HCT116 (cell line): ENCODE results near the gene RAD21L1. TPM values are rescaled to one million over a fixed set of nuclear protein-coding genes. Genes with fewer than 3 reads are reported as not detected.

Experiments
- ATAC-seq: fragments of 200-7000 bp; cut with Tn5 transposase; 2 replicates; pipeline ENCODE4 v1.9.1; 2020; ENCODE audit warnings: mild to moderate bottlenecking, moderate library complexity
- BruUV-seq: library from RNA; stranded (reverse); fragments of 400-500 nt; replicated peaks from 2 replicates; lab custom pipeline; 2021; lab: Mats Ljungman, UMichigan
- CTCF ChIA-PET: fragments of 300-600 bp; sonication (Branson Sonifier 250); formaldehyde crosslinking; loops from one replicate; lab custom pipeline; 2021; ENCODE audit warnings: antibody characterized with exemption; lab: Charles Lee
- POLR2A ChIA-PET: fragments of 300-600, 350-600 bp; sonication (Branson Sonifier 250); formaldehyde crosslinking; loops from one replicate; lab custom pipeline; 2021; ENCODE audit warnings: antibody characterized with exemption; lab: Charles Lee
- RAD21 ChIA-PET, 2 experiments: fragments of 300-600 bp; sonication (Branson Sonifier 250); formaldehyde crosslinking; loops; one replicate each; lab custom pipeline; 2023; ENCODE audit warnings: low total read pairs in 2 of 2; ENCODE audit not compliant: uncharacterized antibody in 2 of 2, unreplicated experiment in 2 of 2, low non-redundant PET in 1 of 2; lab: Charles Lee
- DNase-seq: peaks from one replicate; pipeline ENCODE4 v3.0.0-alpha.2; 2010; ENCODE audit warnings: low read depth, low spot score
- H2AFZ ChIP-seq: fragments of 200-600 bp; shearing (Covaris generic), sonication (generic); 2 replicates; pipeline ENCODE4 v1.6.1; 2017; ENCODE audit warnings: low read depth, mixed run types, mixed read lengths, antibody characterized with exemption, low read length; ENCODE audit not compliant: poor library complexity, severe bottlenecking
- H3K27ac ChIP-seq: 2 replicates; pipeline ENCODE4 v1.5.1; 2012; ENCODE audit warnings: low read depth, low read length
- H3K27me3 ChIP-seq: fragments of 200-600 bp; sonication (generic); 2 replicates; pipeline ENCODE4 v1.6.1; 2016; ENCODE audit warnings: mixed run types, low read length, mixed read lengths; ENCODE audit not compliant: insufficient read depth
- H3K36me3 ChIP-seq, 2 experiments: fragments of 200-500 bp in 1 of 2; fragments of 200-600 bp in 1 of 2; sonication (Bioruptor generic) in 1 of 2; sonication (generic) in 1 of 2; 2 replicates each; pipeline versions ENCODE4 v1.5.1 to v1.6.1; 2014 to 2016; ENCODE audit warnings: low read length in 2 of 2, inconsistent platforms in 1 of 2, mixed read lengths in 1 of 2, mixed run types in 1 of 2; ENCODE audit not compliant: insufficient read depth in 2 of 2, control insufficient read depth in 1 of 2
- H3K4me1 ChIP-seq, 2 experiments: fragments of 200-600 bp in 1 of 2; sonication (generic) in 1 of 2; 2 replicates each; pipeline versions ENCODE4 v1.5.1 to v1.6.1; 2012 to 2017; ENCODE audit warnings: low read length in 2 of 2, inconsistent platforms in 1 of 2, mild to moderate bottlenecking in 1 of 2, mixed read lengths in 1 of 2, mixed run types in 1 of 2, moderate library complexity in 1 of 2; ENCODE audit not compliant: insufficient read depth in 2 of 2, control insufficient read depth in 1 of 2
- H3K4me2 ChIP-seq: fragments of 200-600 bp; sonication (generic); 2 replicates; pipeline ENCODE4 v1.6.1; 2017; ENCODE audit warnings: mixed run types, low read length, mixed read lengths
- H3K4me3 ChIP-seq, 2 experiments: fragments of 200-600 bp in 1 of 2; sonication (generic) in 1 of 2; replicated peaks in 1 of 2; 2 replicates each; pipeline ENCODE4 v1.5.1; 2011 to 2016; ENCODE audit warnings: low read length in 2 of 2, control low read depth in 1 of 2, low read depth in 1 of 2, mild to moderate bottlenecking in 1 of 2, mixed read lengths in 1 of 2, mixed run types in 1 of 2
- H3K79me2 ChIP-seq: fragments of 200-600 bp; sonication (generic); 2 replicates; pipeline ENCODE4 v1.6.1; 2017; ENCODE audit warnings: mild to moderate bottlenecking, mixed run types, low read length, moderate library complexity, mixed read lengths; ENCODE audit not compliant: insufficient read depth
- H3K9ac ChIP-seq: fragments of 200-600 bp; sonication (generic); 2 replicates; pipeline ENCODE4 v1.6.1; 2016; ENCODE audit warnings: low read length, mixed read lengths
- H3K9me2 ChIP-seq: fragments of 200-600 bp; sonication (generic), shearing (Covaris generic); 2 replicates; pipeline ENCODE4 v1.6.1; 2017; ENCODE audit warnings: mixed run types, mild to moderate bottlenecking, moderate library complexity; ENCODE audit not compliant: insufficient read depth
- H3K9me3 ChIP-seq, 2 experiments: fragments of 200-500 bp in 1 of 2; fragments of 200-600 bp in 1 of 2; sonication (Bioruptor generic) in 1 of 2; sonication (generic) in 1 of 2; 2 replicates each; pipeline ENCODE4 v1.6.1; 2014 to 2017; ENCODE audit warnings: low read length in 2 of 2, mixed read lengths in 2 of 2, inconsistent platforms in 1 of 2, low read depth in 1 of 2, mild to moderate bottlenecking in 1 of 2, mixed run types in 1 of 2, moderate library complexity in 1 of 2; ENCODE audit not compliant: control insufficient read depth in 1 of 2, insufficient read depth in 1 of 2
- H4K20me1 ChIP-seq: fragments of 200-600 bp; sonication (generic), shearing (Covaris generic); 2 replicates; pipeline ENCODE4 v1.6.1; 2017; ENCODE audit warnings: mixed run types, mild to moderate bottlenecking, moderate library complexity; ENCODE audit not compliant: insufficient read depth
- POLR2A ChIP-seq: IDR thresholded peaks from 2 replicates; pipeline ENCODE4 v1.7.0; 2011; ENCODE audit warnings: borderline replicate concordance; ENCODE audit not compliant: insufficient read depth, insufficient read length; ENCODE audit errors: extremely low read depth
- SP1 ChIP-seq: IDR thresholded peaks from 2 replicates; pipeline ENCODE4 v1.6.1; 2012; ENCODE audit warnings: low read depth
- ZFX ChIP-seq: fragments of 450-650 bp; IDR thresholded peaks from 2 replicates; pipeline ENCODE4 v1.6.1; 2017
- intact Hi-C: fragments of 100-400 bp; cut with micrococcal nuclease; formaldehyde crosslinking; loops from 2 replicates; pipeline ENCODE4 v1.10.0; 2022
- total RNA-seq: library from RNA; stranded (reverse); gene quantifications from one replicate; pipeline ENCODE4 v1.2.1, GENCODE V29; 2021; ENCODE audit not compliant: unreplicated experiment

Gene RAD21L1
- total RNA-seq, 1 experiment from 2014 or later: 0.17 TPM

DNA sequence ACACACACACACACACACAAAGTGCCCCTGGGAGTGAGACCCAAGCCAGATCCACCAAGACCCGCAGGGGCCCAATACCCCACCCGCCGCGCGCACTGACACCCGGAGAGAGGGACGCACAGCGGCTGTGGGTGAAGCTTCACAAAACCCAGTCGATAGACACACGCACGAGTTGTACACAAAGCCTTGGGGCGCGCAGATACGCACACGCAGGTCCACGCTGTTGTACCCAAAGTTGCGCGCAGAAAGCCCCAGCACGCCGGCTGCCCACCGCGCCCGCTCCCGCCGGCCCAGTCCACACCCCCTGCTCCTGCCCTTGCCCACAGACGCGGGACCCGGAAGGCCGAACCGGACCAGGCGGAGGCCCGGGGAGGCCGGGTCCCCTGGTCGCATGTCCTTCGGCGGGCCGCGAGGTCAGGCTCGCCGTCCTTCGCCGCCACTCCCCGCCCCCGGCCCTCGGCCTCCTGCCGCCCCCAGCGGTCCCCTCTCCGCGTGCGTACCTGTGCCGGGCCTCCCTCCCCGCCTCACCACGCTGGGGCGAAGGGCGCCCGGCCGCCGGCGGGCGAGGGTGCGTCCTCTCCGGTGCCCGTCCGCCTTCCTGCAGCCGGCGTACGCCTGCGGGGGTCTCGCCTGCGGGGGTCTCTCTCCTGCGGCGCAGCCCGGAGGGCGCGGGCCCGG lies 41.1 kb upstream of the RAD21L1 start, which contains the start of gene TMEM74B:
TMEM74B (minus strand) TSS at position 344 of the 678 bp plus-strand sequence. CDS start 1,180 bp downstream, outside the sequence.
- Histone ChIP-seq H3K4me3 (peak within 1 kb of the TSS; percentile 51 to 59), H3K4me1 (peaks cover 14 to 32% of the 10 kb centered on the region in 2 experiments; a peak in 3 of 4 replicates), H3K4me2 (peak within 1 kb of the TSS; percentile 78), H3K36me3 (no peaks in the 10 kb centered on the region), H2AFZ (no peak within 1 kb of the TSS), H3K79me2 (no peaks in the 10 kb centered on the region), H3K27me3 (peaks cover 4% of the 10 kb centered on the region; the same call in 1 of the 2 replicates), H3K27ac (peak within 1 kb of the TSS; percentile 22; the same call in 1 of the 2 replicates), H3K9me2 (no peaks in the 10 kb centered on the region), H3K9ac (peak within 1 kb of the TSS; percentile 58), H4K20me1 (no peaks in the 10 kb centered on the region), H3K9me3 (no peaks in the 10 kb centered on the region)
- no peak for TF ChIP-seq POLR2A
- peak; percentile 76 for TF ChIP-seq ZFX
- intact Hi-C loops: loop anchor here (10.0 kb wide), 1 partner anchor 370 kb away; no protein-coding TSS in a partner anchor
- POLR2A ChIA-PET: no interaction called here
- CTCF ChIA-PET: interaction anchor here (0.6 to 1.4 kb wide), 6 partner anchors 9 to 318 kb away, joined by 3 to 5 read pairs (median 4); partner anchors contain the start of gene C20orf202
- ATAC-seq: peak; percentile 39
- no peak for DNase-seq
- RAD21 ChIA-PET: no interaction called here
- no TSS peak for BruUV-seq

DNA sequence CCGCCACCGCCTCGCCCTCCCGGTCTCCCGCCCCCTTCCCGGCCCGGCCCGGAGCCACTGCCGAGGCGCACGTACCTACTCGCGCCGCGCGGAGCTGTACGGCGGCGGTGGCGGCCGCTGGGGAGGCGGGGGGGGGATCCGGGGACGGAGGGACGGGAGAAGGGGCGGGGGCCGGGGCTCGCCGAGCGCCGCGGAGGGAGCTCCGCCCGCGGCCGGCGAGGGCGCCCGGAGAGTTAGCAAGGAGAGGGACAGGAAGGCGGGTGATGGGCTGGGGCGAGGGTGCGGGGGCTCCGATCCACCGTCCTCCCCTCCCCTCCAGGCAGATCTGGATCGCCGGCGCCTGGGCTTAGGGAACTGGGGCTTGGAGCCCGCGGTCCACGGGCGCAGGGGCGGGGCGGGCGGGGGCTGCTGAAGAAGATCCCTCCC lies 40.5 kb upstream of the RAD21L1 start:
- Histone ChIP-seq H3K79me2 (no peaks in the 10 kb centered on the region), H3K4me1 (peaks cover 14 to 32% of the 10 kb centered on the region in 2 experiments; a peak in 3 of 4 replicates), H3K4me2 (peak overlapping the region; percentile 78), H3K9ac (peak overlapping the region; percentile 58), H3K4me3 (peak overlapping the region; percentile 51 to 59), H3K9me2 (no peaks in the 10 kb centered on the region), H3K27me3 (peaks cover 4% of the 10 kb centered on the region; the same call in 1 of the 2 replicates), H4K20me1 (no peaks in the 10 kb centered on the region), H2AFZ (no peak overlapping the region), H3K36me3 (no peaks in the 10 kb centered on the region), H3K27ac (peak overlapping the region; percentile 22; the same call in 1 of the 2 replicates), H3K9me3 (no peaks in the 10 kb centered on the region)
- intact Hi-C loops: loop anchor here (10.0 kb wide), 1 partner anchor 371 kb away; no protein-coding TSS in a partner anchor
- RAD21 ChIA-PET: no interaction called here
- ATAC-seq (peak; percentile 66), DNase-seq (no peak)
- BruUV-seq: no TSS peak
- TF ChIP-seq SP1 (no peak), ZFX (peak; percentile 41)
- POLR2A ChIA-PET: no interaction called here
- CTCF ChIA-PET: interaction anchor here (0.6 to 1.4 kb wide), 7 partner anchors 9 to 318 kb away, joined by 3 to 5 read pairs (median 4); partner anchors contain the start of gene C20orf202
